Muscle of arm (tissue), 12 donors: ENCODE data around the gene CNKSR3. TPM values are rescaled to one million over a fixed set of nuclear protein-coding genes. Genes with fewer than 3 reads are reported as not detected.
A peak's percentile ranks its signal among the peaks of the same experiment; 100 is the strongest.
"Not testable (repeated sequence)": the region's sequence is repeated elsewhere in the genome, so short reads cannot be mapped to it uniquely, and the experiment has no call there.

ENCODE experiments used
- DNase-seq: peaks from one replicate; pipeline ENCODE4 v3.0.0-alpha.2; 2013
- polyA plus RNA-seq, 12 donors: library from polyadenylated mRNA; unstranded; fragments of 120-200 nt; gene quantifications; one replicate each; pipeline ENCODE4 v1.2.1, GENCODE V29; 2013; ENCODE audit not compliant: insufficient read length in 12 of 12

Gene CNKSR3
- polyA plus RNA-seq, 12 donors = 12.3 to 23.0 (median 18.0) TPM; not detected in 1

- no peak for DNase-seq
Observed at GRCh38 chr6:154534531-154534930, 24.0 kb upstream of the CNKSR3 start.

GRCh38 chr6:154532426-154532825, 21.9 kb upstream of the CNKSR3 start:
- no peak for DNase-seq

- no peak for DNase-seq
Observed at GRCh38 chr6:154529957-154530356, 19.5 kb upstream of the CNKSR3 start.

GRCh38 chr6:154528310-154528915, 17.9 kb upstream of the CNKSR3 start:
- DNase-seq = no peak

- no peak for DNase-seq
Observed at GRCh38 chr6:154526996-154527395, 16.5 kb upstream of the CNKSR3 start.

- DNase-seq = no peak
Observed at GRCh38 chr6:154522576-154522975, 12.1 kb upstream of the CNKSR3 start.

GRCh38 chr6:154521412-154521811, 10.9 kb upstream of the CNKSR3 start:
- DNase-seq = no peak

GRCh38 chr6:154520280-154520679, 9.8 kb upstream of the CNKSR3 start:
- DNase-seq = no peak

- no peak for DNase-seq
Observed at GRCh38 chr6:154518396-154518795, 7.9 kb upstream of the CNKSR3 start.

GRCh38 chr6:154516276-154516675, 5.8 kb upstream of the CNKSR3 start:
- no peak for DNase-seq

- DNase-seq = peak; percentile 70
Observed at GRCh38 chr6:154515826-154516225, 5.3 kb upstream of the CNKSR3 start.

GRCh38 chr6:154515076-154515475, 4.6 kb upstream of the CNKSR3 start:
- DNase-seq = not testable (repeated sequence)

GRCh38 chr6:154514481-154514880, 4.0 kb upstream of the CNKSR3 start:
- no peak for DNase-seq

GRCh38 chr6:154513601-154514320, 3.3 kb upstream of the CNKSR3 start:
- no peak for DNase-seq

GRCh38 chr6:154512201-154512600, 1.7 kb upstream of the CNKSR3 start:
- no peak for DNase-seq

GRCh38 chr6:154511791-154512190, 1.3 kb upstream of the CNKSR3 start:
- no peak for DNase-seq

GRCh38 chr6:154509421-154510143, 903 bp downstream of the CNKSR3 start:
- no peak for DNase-seq

- no peak for DNase-seq
Observed at GRCh38 chr6:154508573-154509375, 1.7 kb downstream of the CNKSR3 start.

- no peak for DNase-seq
Observed at GRCh38 chr6:154506991-154507898, 3.2 kb downstream of the CNKSR3 start.

GRCh38 chr6:154506582-154506981, 3.9 kb downstream of the CNKSR3 start:
- DNase-seq = no peak

GRCh38 chr6:154506108-154506507, 4.4 kb downstream of the CNKSR3 start:
- no peak for DNase-seq
